KG1 (cell line): ENCODE measurements around the gene CEP57L1.
"Not testable (repeated sequence)": the region's sequence is repeated elsewhere in the genome, so short reads cannot be mapped to it uniquely, and the experiment has no call there.

Experiments used
- DNase-seq: peaks from one replicate; lab custom pipeline; 2025; lab: John Stamatoyannopoulos, UW

The CEP57L1 gene

GRCh38 chr6:109112663-109113062 lies 17.4 kb downstream of the CEP57L1 start:
- DNase-seq = not testable (repeated sequence)

GRCh38 chr6:109117346-109118035 lies 22.2 kb downstream of the CEP57L1 start:
- DNase-seq = no peak

- no peak for DNase-seq
Measured at GRCh38 chr6:109118337-109118736, 23.0 kb downstream of the CEP57L1 start.

- no peak for DNase-seq
Measured at GRCh38 chr6:109118871-109119354, 23.6 kb downstream of the CEP57L1 start.

GRCh38 chr6:109121411-109121810 lies 26.1 kb downstream of the CEP57L1 start:
- DNase-seq = no peak

- DNase-seq = no peak
Measured at GRCh38 chr6:109124219-109124618, 28.9 kb downstream of the CEP57L1 start.

- DNase-seq = no peak
Measured at GRCh38 chr6:109125504-109125903, 30.2 kb downstream of the CEP57L1 start.

- DNase-seq = no peak
Measured at GRCh38 chr6:109130065-109130464, 34.8 kb downstream of the CEP57L1 start.

- not testable (repeated sequence) for DNase-seq
Measured at GRCh38 chr6:109135600-109135999, 40.3 kb downstream of the CEP57L1 start.

- DNase-seq = not testable (repeated sequence)
Measured at GRCh38 chr6:109136039-109136438, 40.7 kb downstream of the CEP57L1 start.

- DNase-seq = not testable (repeated sequence)
Measured at GRCh38 chr6:109136530-109136929, 41.2 kb downstream of the CEP57L1 start.

GRCh38 chr6:109139109-109139508 lies 43.8 kb downstream of the CEP57L1 start:
- no peak for DNase-seq

GRCh38 chr6:109142067-109142466 lies 46.8 kb downstream of the CEP57L1 start:
- DNase-seq = not testable (repeated sequence)

- no peak for DNase-seq
Measured at GRCh38 chr6:109143191-109143590, 47.9 kb downstream of the CEP57L1 start.

GRCh38 chr6:109148251-109148650 lies 52.9 kb downstream of the CEP57L1 start:
- DNase-seq = not testable (repeated sequence)

GRCh38 chr6:109148716-109149115 lies 53.4 kb downstream of the CEP57L1 start:
- not testable (repeated sequence) for DNase-seq

GRCh38 chr6:109153752-109154151 lies 58.4 kb downstream of the CEP57L1 start:
- DNase-seq = no peak

- no peak for DNase-seq
Measured at GRCh38 chr6:109164331-109164730, 69.0 kb downstream of the CEP57L1 start.

GRCh38 chr6:109165392-109165974 lies 70.2 kb downstream of the CEP57L1 start:
- no peak for DNase-seq

GRCh38 chr6:109166673-109167072 lies 71.4 kb downstream of the CEP57L1 start:
- DNase-seq = no peak

- DNase-seq = no peak
Measured at GRCh38 chr6:109167562-109167961, 72.3 kb downstream of the CEP57L1 start.

- DNase-seq = no peak
Measured at GRCh38 chr6:109170333-109170732, 75.0 kb downstream of the CEP57L1 start.

- DNase-seq = no peak
Measured at GRCh38 chr6:109172101-109172746, 76.9 kb downstream of the CEP57L1 start.
